Measurements from ENCODE around the gene CEBPE. TPM values are rescaled to one million over a fixed set of nuclear protein-coding genes. Genes with fewer than 3 reads are reported as not detected.

Gene CEBPE
- total and polyA plus RNA-seq, 2 donors (not counting 3 experiments of a cell fraction or from before 2014, with no cell fraction given), result not detected

- H3K9ac ChIP-seq (replicated peaks; ENCODE audit: extremely low read depth, insufficient read depth, low read length), result no peak overlapping the region
- H2AFZ ChIP-seq (ENCODE audit: low read depth, low read length), result no peak overlapping the region
- H3K4me1 ChIP-seq (ENCODE audit: control insufficient read depth, extremely low read depth, insufficient read depth, low read length), result no peaks in the 10 kb centered on the region
- ChIA-PET POLR2A (no interaction called here), CTCF (interaction anchor here (0.8 to 2.2 kb wide), 6 partner anchors 12 to 120 kb away, joined by 3 to 18 read pairs (median 6); partner anchors contain the start of genes ACIN1 and C14orf119)
- dilution Hi-C loops (cut with MboI; ENCODE audit: extremely low pct_ligation_motif_present, low sequenced_read_pairs) (no loop called here), intact Hi-C loops (cut with micrococcal nuclease) (loop anchor here (5.0 kb wide), 1 partner anchor 114 kb away; no protein-coding TSS in a partner anchor)
- FAIRE-seq (no peak), DNase-seq (ENCODE audit: low read depth, low spot score) (no peak)
- BruUV-seq (replicated peaks), result no TSS peak
- no peaks in the 10 kb centered on the region for H3K9me1 ChIP-seq (replicated peaks; ENCODE audit: control insufficient read depth, extremely low read depth, insufficient read depth, low read length)
- H3K36me3 ChIP-seq (ENCODE audit: control insufficient read depth in 2 of 2, extremely low read depth in 1 of 2, insufficient read depth in 2 of 2, low read length in 2 of 2), result no peaks in the 10 kb centered on the region
- H4K20me1 ChIP-seq (replicated peaks; ENCODE audit: control insufficient read depth, extremely low read depth, insufficient read depth, low read length), result no peaks in the 10 kb centered on the region
- H3K79me2 ChIP-seq (ENCODE audit: control insufficient read depth, insufficient read depth, low read length), result no peaks in the 10 kb centered on the region
- no peak overlapping the region for H3K27ac ChIP-seq (ENCODE audit: insufficient read depth, low read depth, low read length)
- H3K4me3 ChIP-seq (replicated peaks in 1 of 3; ENCODE audit: insufficient read depth in 1 of 3, low read depth in 1 of 3, low read length in 3 of 3), result no peak overlapping the region
- no peak overlapping the region for H3K4me2 ChIP-seq (ENCODE audit: insufficient read depth, low read length)
- TF ChIP-seq GATA2 (IDR thresholded peaks at IDR 0.05; ENCODE audit: insufficient read depth, insufficient read length, low read depth, low read length), result no peak
- no peak for TF ChIP-seq JUN (IDR thresholded peaks at IDR 0.05; ENCODE audit: borderline replicate concordance, insufficient read depth, insufficient read length, low read depth)
- TF ChIP-seq POLR2AphosphoS5 (IDR thresholded peaks at IDR 0.05; ENCODE audit: insufficient read depth, low read depth, low read length), result no peak
- TF ChIP-seq, protein P1, sequence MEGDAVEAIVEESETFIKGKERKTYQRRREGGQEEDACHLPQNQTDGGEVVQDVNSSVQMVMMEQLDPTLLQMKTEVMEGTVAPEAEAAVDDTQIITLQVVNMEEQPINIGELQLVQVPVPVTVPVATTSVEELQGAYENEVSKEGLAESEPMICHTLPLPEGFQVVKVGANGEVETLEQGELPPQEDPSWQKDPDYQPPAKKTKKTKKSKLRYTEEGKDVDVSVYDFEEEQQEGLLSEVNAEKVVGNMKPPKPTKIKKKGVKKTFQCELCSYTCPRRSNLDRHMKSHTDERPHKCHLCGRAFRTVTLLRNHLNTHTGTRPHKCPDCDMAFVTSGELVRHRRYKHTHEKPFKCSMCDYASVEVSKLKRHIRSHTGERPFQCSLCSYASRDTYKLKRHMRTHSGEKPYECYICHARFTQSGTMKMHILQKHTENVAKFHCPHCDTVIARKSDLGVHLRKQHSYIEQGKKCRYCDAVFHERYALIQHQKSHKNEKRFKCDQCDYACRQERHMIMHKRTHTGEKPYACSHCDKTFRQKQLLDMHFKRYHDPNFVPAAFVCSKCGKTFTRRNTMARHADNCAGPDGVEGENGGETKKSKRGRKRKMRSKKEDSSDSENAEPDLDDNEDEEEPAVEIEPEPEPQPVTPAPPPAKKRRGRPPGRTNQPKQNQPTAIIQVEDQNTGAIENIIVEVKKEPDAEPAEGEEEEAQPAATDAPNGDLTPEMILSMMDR (IDR thresholded peaks at IDR 0.05; ENCODE audit: extremely low read depth in 1 of 2, insufficient read depth in 1 of 2, low read depth in 1 of 2, low read length in 2 of 2), result no peak
- TF ChIP-seq, protein P2, sequence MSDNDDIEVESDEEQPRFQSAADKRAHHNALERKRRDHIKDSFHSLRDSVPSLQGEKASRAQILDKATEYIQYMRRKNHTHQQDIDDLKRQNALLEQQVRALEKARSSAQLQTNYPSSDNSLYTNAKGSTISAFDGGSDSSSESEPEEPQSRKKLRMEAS (IDR thresholded peaks at IDR 0.05; ENCODE audit: insufficient read depth, insufficient read length), result no peak
- no peak for TF ChIP-seq FOS (IDR thresholded peaks at IDR 0.05; ENCODE audit: borderline replicate concordance, insufficient read depth, low read length)
- no peak for TF ChIP-seq MYC (IDR thresholded peaks at IDR 0.05; ENCODE audit: low read depth, low read length)
- TF ChIP-seq POLR2A (IDR thresholded peaks at IDR 0.05; ENCODE audit: low read depth, low read length), result no peak
- no peak for TF ChIP-seq EZH2 (IDR thresholded peaks at IDR 0.05; ENCODE audit: borderline replicate concordance, low read depth, low read length, severe bottlenecking)
- H3K9me3 ChIP-seq (replicated peaks; ENCODE audit: control insufficient read depth, insufficient read depth, low read length), result no peaks in the 10 kb centered on the region
- H3K27me3 ChIP-seq (ENCODE audit: control insufficient read depth in 2 of 2, insufficient read depth in 2 of 2, low read length in 2 of 2), result peaks cover 9 to 10% of the 10 kb centered on the region in 2 experiments
These were observed 12.4 kb downstream of the CEBPE start for GRCh38 chr14:23106747-23107045.

Measured in endothelial cell of umbilical vein (primary cell).